Activated CD4-positive, alpha-beta T cell treated with anti-CD3 and anti-CD28 coated beads for 4 hours (primary cell): ENCODE measurements around the gene SYS1.

Experiments used
- DNase-seq, 2 donors: peaks; one replicate each; pipeline ENCODE4 v3.0.0-alpha.2; 2020

SYS1 gene

GRCh38 chr20:45391559-45391958 is 28.6 kb downstream of the SYS1 start:
- DNase-seq, result no peak

- no peak for DNase-seq
These were observed 29.8 kb downstream of the SYS1 start for GRCh38 chr20:45392733-45393132.

GRCh38 chr20:45394221-45395113 is 31.5 kb downstream of the SYS1 start:
- no peak for DNase-seq

GRCh38 chr20:45395114-45395415 is 32.1 kb downstream of the SYS1 start:
- DNase-seq, result no peak

- no peak for DNase-seq
These were observed 36.1 kb downstream of the SYS1 start for GRCh38 chr20:45399018-45399417.

- no peak for DNase-seq
These were observed 37.5 kb downstream of the SYS1 start for GRCh38 chr20:45400346-45401031.

- DNase-seq, result no peak
These were observed 40.0 kb downstream of the SYS1 start for GRCh38 chr20:45402946-45403345.

- no peak for DNase-seq
These were observed 41.5 kb downstream of the SYS1 start for GRCh38 chr20:45404438-45404837.

GRCh38 chr20:45405571-45406259 is 42.8 kb downstream of the SYS1 start:
- DNase-seq, result no peak

GRCh38 chr20:45406260-45407066 is 43.5 kb downstream of the SYS1 start:
- peak; percentile 73 to 79 for DNase-seq

GRCh38 chr20:45407067-45407745 is 44.2 kb downstream of the SYS1 start:
- peak in 1 of 2 donors; percentile 14 for DNase-seq

GRCh38 chr20:45407783-45408645 is 45.1 kb downstream of the SYS1 start, which contains the start of gene DBNDD2:
DBNDD2 (plus strand) TSS chr20:45408289; CDS start chr20:45408468, 179 bp downstream.
- peak in 1 of 2 donors; percentile 37 for DNase-seq

- DNase-seq, result no peak
These were observed 45.8 kb downstream of the SYS1 start for GRCh38 chr20:45408646-45409213.

- no peak for DNase-seq
These were observed 46.7 kb downstream of the SYS1 start for GRCh38 chr20:45409521-45410272.

- DNase-seq, result no peak
These were observed 47.9 kb downstream of the SYS1 start for GRCh38 chr20:45410887-45411286.

- no peak for DNase-seq
These were observed 49.7 kb downstream of the SYS1 start for GRCh38 chr20:45412653-45413052.

GRCh38 chr20:45413479-45413878 is 50.5 kb downstream of the SYS1 start:
- no peak for DNase-seq

GRCh38 chr20:45415822-45416637 is 53.1 kb downstream of the SYS1 start, which contains the start of gene PIGT:
PIGT (plus strand) TSS chr20:45416141; CDS start chr20:45416157, 16 bp downstream.
- DNase-seq, result peak; percentile 83 to 85

GRCh38 chr20:45416917-45417316 is 54.0 kb downstream of the SYS1 start:
- no peak for DNase-seq
